Gastroesophageal sphincter (tissue), 3 donors: Measurements from ENCODE around the gene RNASET2.

Source experiments
- POLR2A ChIP-seq, 2 donors: fragments of 450-650 bp; IDR thresholded peaks; one replicate each; pipeline ENCODE4 v1.6.1; 2017; ENCODE audit warnings: antibody characterized with exemption in 2 of 2, mild to moderate bottlenecking in 2 of 2, moderate library complexity in 1 of 2
- POLR2AphosphoS5 ChIP-seq: sonication (generic); formaldehyde crosslinking; IDR thresholded peaks from one replicate; pipeline ENCODE4 v1.6.1; 2017; ENCODE audit warnings: antibody characterized with exemption
- TF ChIP-seq, protein P1 (sequence below), 4 experiments: fragments of 200-600 bp in 2 of 4; fragments of 450-650 bp in 2 of 4; sonication (generic) in 1 of 4; IDR thresholded peaks; one replicate each; pipeline ENCODE4 v1.5.1; 2017 to 2019; ENCODE audit warnings: antibody characterized with exemption in 4 of 4, mild to moderate bottlenecking in 2 of 4, moderate library complexity in 2 of 4

DNA sequence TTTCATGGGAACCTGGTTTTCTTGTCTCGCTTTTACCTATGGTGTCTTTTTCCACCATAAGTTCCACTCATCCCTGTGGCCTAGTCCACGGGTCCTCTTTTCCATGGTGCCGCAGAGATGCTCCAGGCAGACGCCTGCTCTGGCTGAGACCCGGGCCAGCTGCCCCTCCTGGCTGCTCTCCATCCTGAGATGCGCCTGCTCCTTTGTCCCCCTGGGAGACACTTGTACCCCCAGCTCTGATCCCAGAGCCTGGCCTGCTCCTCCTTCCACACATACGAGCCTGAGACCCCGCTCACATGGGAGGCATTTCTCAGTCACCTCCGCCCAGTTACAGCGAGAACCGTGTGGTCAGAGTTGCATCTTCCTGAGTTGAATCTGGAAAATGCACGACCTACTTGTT lies 29.6 kb downstream of the RNASET2 start:
- TF ChIP-seq, protein P1, sequence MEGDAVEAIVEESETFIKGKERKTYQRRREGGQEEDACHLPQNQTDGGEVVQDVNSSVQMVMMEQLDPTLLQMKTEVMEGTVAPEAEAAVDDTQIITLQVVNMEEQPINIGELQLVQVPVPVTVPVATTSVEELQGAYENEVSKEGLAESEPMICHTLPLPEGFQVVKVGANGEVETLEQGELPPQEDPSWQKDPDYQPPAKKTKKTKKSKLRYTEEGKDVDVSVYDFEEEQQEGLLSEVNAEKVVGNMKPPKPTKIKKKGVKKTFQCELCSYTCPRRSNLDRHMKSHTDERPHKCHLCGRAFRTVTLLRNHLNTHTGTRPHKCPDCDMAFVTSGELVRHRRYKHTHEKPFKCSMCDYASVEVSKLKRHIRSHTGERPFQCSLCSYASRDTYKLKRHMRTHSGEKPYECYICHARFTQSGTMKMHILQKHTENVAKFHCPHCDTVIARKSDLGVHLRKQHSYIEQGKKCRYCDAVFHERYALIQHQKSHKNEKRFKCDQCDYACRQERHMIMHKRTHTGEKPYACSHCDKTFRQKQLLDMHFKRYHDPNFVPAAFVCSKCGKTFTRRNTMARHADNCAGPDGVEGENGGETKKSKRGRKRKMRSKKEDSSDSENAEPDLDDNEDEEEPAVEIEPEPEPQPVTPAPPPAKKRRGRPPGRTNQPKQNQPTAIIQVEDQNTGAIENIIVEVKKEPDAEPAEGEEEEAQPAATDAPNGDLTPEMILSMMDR (IDR thresholded peaks at IDR 0.05): no peak
- TF ChIP-seq POLR2AphosphoS5 (no peak), POLR2A (IDR thresholded peaks at IDR 0.05) (no peak)
